ENCODE data around the gene SHC1. TPM values are rescaled to one million over a fixed set of nuclear protein-coding genes. Genes with fewer than 3 reads are reported as not detected.

The SHC1 gene
- total RNA-seq, 2 experiments from 2014 or later, result 43.4 to 46.5 TPM

GRCh38 chr1:154972213-154972516 lies 1.6 kb upstream of the SHC1 start:
- POLR2A ChIA-PET, result interaction anchor here (3.1 kb wide), 1 partner anchor 11 kb away, joined by 15 read pairs; the partner anchor contains the start of gene PYGO2
- Mint-ChIP-seq H3K36me3 (peaks cover 7% of the 10 kb centered on the region), H3K4me1 (ENCODE audit: low read depth) (peaks cover 31% of the 10 kb centered on the region), H3K9me3 (no peaks in the 10 kb centered on the region), H3K27me3 (no peaks in the 10 kb centered on the region), H3K4me3 (no peak overlapping the region), H3K27ac (peak overlapping the region; percentile 62)
- CTCF ChIA-PET, result interaction anchor here (0.7 to 12.9 kb wide), 5 partner anchors 11 to 201 kb away, joined by 3 to 80 read pairs (median 3); partner anchors contain the start of genes KRTCAP2 and PYGO2
- intact Hi-C loops (cut with micrococcal nuclease), result no loop called here
- no peak for DNase-seq

GRCh38 chr1:154971341-154971998 lies 923 bp upstream of the SHC1 start:
- peaks cover 31% of the 10 kb centered on the region for H3K4me1 Mint-ChIP-seq (ENCODE audit: low read depth)
- POLR2A ChIA-PET, result interaction anchor here (1.3 kb wide), 1 partner anchor 10 kb away, joined by 6 read pairs; the partner anchor contains the start of gene PYGO2

GRCh38 chr1:154969860-154970452 lies 591 bp downstream of the SHC1 start:
- Mint-ChIP-seq H3K27ac (peak overlapping the region; percentile 28), H3K36me3 (peaks cover 6% of the 10 kb centered on the region), H3K9me3 (no peaks in the 10 kb centered on the region), H3K4me3 (no peak overlapping the region), H3K27me3 (no peaks in the 10 kb centered on the region), H3K4me1 (ENCODE audit: low read depth) (peaks cover 31% of the 10 kb centered on the region)
- intact Hi-C loops (cut with micrococcal nuclease), result no loop called here
- ChIA-PET POLR2A (interaction anchor here (0.6 kb wide), 1 partner anchor 15 kb away, joined by 6 read pairs; no protein-coding TSS in a partner anchor), CTCF (interaction anchor here (0.6 to 12.9 kb wide), 9 partner anchors 8 to 92 kb away, joined by 3 to 80 read pairs (median 5); partner anchors contain the start of genes ADAM15, PBXIP1 and PYGO2)
- no peak for DNase-seq

More at GRCh38 chr1:154971341-154971998, 923 bp upstream of the SHC1 start:
- Mint-ChIP-seq H3K27ac (peak overlapping the region; percentile 82), H3K4me3 (peak overlapping the region; percentile 25), H3K9me3 (no peaks in the 10 kb centered on the region), H3K27me3 (no peaks in the 10 kb centered on the region), H3K36me3 (peaks cover 6% of the 10 kb centered on the region)
- CTCF ChIA-PET, result interaction anchor here (0.7 to 12.9 kb wide), 7 partner anchors 10 to 201 kb away, joined by 3 to 80 read pairs (median 3); partner anchors contain the start of genes KRTCAP2 and PYGO2
- no peak for DNase-seq
- intact Hi-C loops (cut with micrococcal nuclease), result no loop called here

GRCh38 chr1:154969246-154969645 lies 1.3 kb downstream of the SHC1 start:
- no peak overlapping the region for H3K4me3 Mint-ChIP-seq
- no peaks in the 10 kb centered on the region for H3K9me3 Mint-ChIP-seq
- H3K27ac Mint-ChIP-seq, result peak overlapping the region; percentile 28
- H3K4me1 Mint-ChIP-seq (ENCODE audit: low read depth), result peaks cover 31% of the 10 kb centered on the region
- ChIA-PET CTCF (interaction anchor here (0.9 to 12.9 kb wide), 3 partner anchors 25 to 92 kb away, joined by 3 to 80 read pairs (median 5); no protein-coding TSS in a partner anchor), POLR2A (no interaction called here)
- H3K27me3 Mint-ChIP-seq, result no peaks in the 10 kb centered on the region
- H3K36me3 Mint-ChIP-seq, result peaks cover 9% of the 10 kb centered on the region
- intact Hi-C loops (cut with micrococcal nuclease), result no loop called here
- DNase-seq, result no peak

- intact Hi-C loops (cut with micrococcal nuclease), result no loop called here
- ChIA-PET CTCF (interaction anchor here (12.9 kb wide), 1 partner anchor 29 kb away, joined by 80 read pairs; no protein-coding TSS in a partner anchor), POLR2A (no interaction called here)
- Mint-ChIP-seq H3K9me3 (no peaks in the 10 kb centered on the region), H3K4me3 (no peak overlapping the region), H3K27me3 (no peaks in the 10 kb centered on the region), H3K36me3 (peaks cover 12% of the 10 kb centered on the region), H3K4me1 (ENCODE audit: low read depth) (peaks cover 34% of the 10 kb centered on the region), H3K27ac (peak overlapping the region; percentile 28)
- DNase-seq, result no peak
These were observed 1.8 kb downstream of the SHC1 start for GRCh38 chr1:154968731-154969130.

- H3K36me3 Mint-ChIP-seq, result peaks cover 16% of the 10 kb centered on the region
- intact Hi-C loops (cut with micrococcal nuclease), result no loop called here
- H3K27ac Mint-ChIP-seq, result peak overlapping the region; percentile 23
- ChIA-PET POLR2A (interaction anchor here (1.2 kb wide), 1 partner anchor 13 kb away, joined by 3 read pairs; no protein-coding TSS in a partner anchor), CTCF (interaction anchor here (1.2 to 4.6 kb wide), 3 partner anchors 15 to 50 kb away, joined by 3 to 17 read pairs (median 3); partner anchors contain the start of gene FLAD1)
- H3K9me3 Mint-ChIP-seq, result no peaks in the 10 kb centered on the region
- no peak overlapping the region for H3K4me3 Mint-ChIP-seq
- no peak for DNase-seq
- no peaks in the 10 kb centered on the region for H3K27me3 Mint-ChIP-seq
- peaks cover 41% of the 10 kb centered on the region for H3K4me1 Mint-ChIP-seq (ENCODE audit: low read depth)
These were observed 3.1 kb downstream of the SHC1 start for GRCh38 chr1:154967331-154967950.

- Mint-ChIP-seq H3K36me3 (peaks cover 20% of the 10 kb centered on the region), H3K4me3 (no peak overlapping the region), H3K4me1 (ENCODE audit: low read depth) (peaks cover 32% of the 10 kb centered on the region), H3K9me3 (no peaks in the 10 kb centered on the region), H3K27me3 (no peaks in the 10 kb centered on the region), H3K27ac (peak overlapping the region; percentile 28)
- intact Hi-C loops (cut with micrococcal nuclease), result no loop called here
- ChIA-PET POLR2A (interaction anchor here (1.2 kb wide), 1 partner anchor 12 kb away, joined by 3 read pairs; no protein-coding TSS in a partner anchor), CTCF (interaction anchor here (1.3 to 4.6 kb wide), 2 partner anchors 33 to 206 kb away, joined by 4 to 17 read pairs; partner anchors contain the start of gene KRTCAP2)
- DNase-seq, result no peak
These were observed 4.4 kb downstream of the SHC1 start for GRCh38 chr1:154966111-154966510.

- H3K4me3 Mint-ChIP-seq, result no peak overlapping the region
These were observed 6.2 kb downstream of the SHC1 start for GRCh38 chr1:154964359-154964758.

GRCh38 chr1:154963643-154964042 lies 6.9 kb downstream of the SHC1 start:
- Mint-ChIP-seq H3K4me3 (no peak overlapping the region), H3K27me3 (no peaks in the 10 kb centered on the region), H3K4me1 (ENCODE audit: low read depth) (peaks cover 24% of the 10 kb centered on the region), H3K9me3 (no peaks in the 10 kb centered on the region), H3K27ac (peak overlapping the region; percentile 35), H3K36me3 (peaks cover 24% of the 10 kb centered on the region)
- POLR2A ChIA-PET, result no interaction called here
- intact Hi-C loops (cut with micrococcal nuclease), result no loop called here
- CTCF ChIA-PET, result interaction anchor here (1.2 to 4.6 kb wide), 4 partner anchors 10 to 54 kb away, joined by 3 to 17 read pairs (median 7); partner anchors contain the start of genes CKS1B and FLAD1
- no peak for DNase-seq

More at GRCh38 chr1:154964359-154964758, 6.2 kb downstream of the SHC1 start:
- Mint-ChIP-seq H3K36me3 (peaks cover 23% of the 10 kb centered on the region), H3K27me3 (no peaks in the 10 kb centered on the region), H3K4me1 (ENCODE audit: low read depth) (peaks cover 29% of the 10 kb centered on the region), H3K9me3 (no peaks in the 10 kb centered on the region), H3K27ac (no peak overlapping the region)
- ChIA-PET POLR2A (interaction anchor here (0.9 kb wide), 1 partner anchor 24 kb away, joined by 3 read pairs; no protein-coding TSS in a partner anchor), CTCF (interaction anchor here (0.7 to 4.6 kb wide), 5 partner anchors 10 to 95 kb away, joined by 3 to 17 read pairs (median 7); partner anchors contain the start of genes CKS1B and FLAD1)
- DNase-seq, result no peak
- intact Hi-C loops (cut with micrococcal nuclease), result no loop called here

GRCh38 chr1:154962795-154963330 lies 7.7 kb downstream of the SHC1 start:
- Mint-ChIP-seq H3K9me3 (no peaks in the 10 kb centered on the region), H3K36me3 (peaks cover 23% of the 10 kb centered on the region)

GRCh38 chr1:154962156-154962749 lies 8.3 kb downstream of the SHC1 start:
- Mint-ChIP-seq H3K27ac (peak overlapping the region; percentile 90), H3K4me3 (peak overlapping the region; percentile 87), H3K36me3 (peaks cover 23% of the 10 kb centered on the region), H3K4me1 (ENCODE audit: low read depth) (peaks cover 31% of the 10 kb centered on the region), H3K9me3 (no peaks in the 10 kb centered on the region), H3K27me3 (no peaks in the 10 kb centered on the region)
- intact Hi-C loops (cut with micrococcal nuclease), result loop anchor here (1.0 kb wide), 1 partner anchor 55 kb away; no protein-coding TSS in a partner anchor
- ChIA-PET CTCF (interaction anchor here (1.4 to 3.8 kb wide), 11 partner anchors 10 to 55 kb away, joined by 5 to 36 read pairs (median 13); partner anchors contain the start of genes CKS1B, PMVK and SHC1), POLR2A (interaction anchor here (1.1 to 2.7 kb wide), 5 partner anchors 11 to 37 kb away, joined by 3 to 15 read pairs (median 8); partner anchors contain the start of genes CKS1B and PMVK)
- no peak for DNase-seq

More at GRCh38 chr1:154962795-154963330, 7.7 kb downstream of the SHC1 start:
- POLR2A ChIA-PET, result interaction anchor here (1.1 to 2.7 kb wide), 2 partner anchors 11 to 26 kb away, joined by 3 to 13 read pairs; partner anchors contain the start of gene PMVK
- DNase-seq, result no peak
- CTCF ChIA-PET, result interaction anchor here (2.1 to 3.8 kb wide), 5 partner anchors 9 to 55 kb away, joined by 5 to 36 read pairs (median 35); partner anchors contain the start of genes CKS1B and SHC1
- Mint-ChIP-seq H3K27ac (peak overlapping the region; percentile 90), H3K4me3 (peak overlapping the region; percentile 87), H3K27me3 (no peaks in the 10 kb centered on the region), H3K4me1 (ENCODE audit: low read depth) (peaks cover 28% of the 10 kb centered on the region)
- intact Hi-C loops (cut with micrococcal nuclease), result loop anchor here (1.0 kb wide), 1 partner anchor 54 kb away; no protein-coding TSS in a partner anchor

All from activated CD4-positive, alpha-beta memory T cell treated with anti-CD3 and anti-CD28 coated beads for 36 hours (primary cell).